HUES6 (cell line): Measurements from ENCODE around the gene AFAP1L2.

Experiments used
- H3K27ac ChIP-seq: 2 replicates; pipeline ENCODE4 v1.7.0; 2013; ENCODE audit warnings: low read depth, mild to moderate bottlenecking, low read length, inconsistent platforms
- H3K27me3 ChIP-seq: 2 replicates; pipeline ENCODE4 v1.6.1; 2013; ENCODE audit warnings: low read length; ENCODE audit not compliant: control insufficient read depth, insufficient read depth
- H3K36me3 ChIP-seq: 2 replicates; pipeline ENCODE4 v1.6.1; 2013; ENCODE audit warnings: low read length; ENCODE audit not compliant: control insufficient read depth, insufficient read depth
- H3K4me1 ChIP-seq: 2 replicates; pipeline ENCODE4 v1.6.1; 2013; ENCODE audit warnings: low read length; ENCODE audit not compliant: control insufficient read depth, insufficient read depth
- H3K4me3 ChIP-seq: 2 replicates; pipeline ENCODE4 v1.5.1; 2013; ENCODE audit warnings: low read depth, low read length
- H3K9ac ChIP-seq: one replicate; pipeline ENCODE4 v1.6.1; 2013; ENCODE audit warnings: mild to moderate bottlenecking, low read length
- H3K9me3 ChIP-seq: 2 replicates; pipeline ENCODE4 v1.6.1; 2013; ENCODE audit warnings: low read depth, low read length; ENCODE audit not compliant: control insufficient read depth, insufficient read depth

The AFAP1L2 gene

GRCh38 chr10:114300036-114300645, 104.2 kb downstream of the AFAP1L2 start:
- H3K27me3 ChIP-seq, result peaks cover under 1% of the 10 kb centered on the region; the same call in 1 of the 2 replicates
- H3K9ac ChIP-seq, result no peak overlapping the region
- H3K4me1 ChIP-seq, result peaks cover 7% of the 10 kb centered on the region; the same call in 1 of the 2 replicates
- peaks cover 21% of the 10 kb centered on the region for H3K36me3 ChIP-seq
- peaks cover 16% of the 10 kb centered on the region for H3K9me3 ChIP-seq
- no peak overlapping the region for H3K27ac ChIP-seq
- no peak overlapping the region for H3K4me3 ChIP-seq

GRCh38 chr10:114297136-114297705, 107.1 kb downstream of the AFAP1L2 start:
- H3K27me3 ChIP-seq, result no peaks in the 10 kb centered on the region
- no peaks in the 10 kb centered on the region for H3K4me1 ChIP-seq
- H3K36me3 ChIP-seq, result peaks cover 21% of the 10 kb centered on the region
- H3K4me3 ChIP-seq, result no peak overlapping the region
- peaks cover 16% of the 10 kb centered on the region for H3K9me3 ChIP-seq
- no peak overlapping the region for H3K9ac ChIP-seq
- H3K27ac ChIP-seq, result no peak overlapping the region

- Histone ChIP-seq H3K36me3 (peaks cover 17% of the 10 kb centered on the region), H3K9ac (no peak overlapping the region), H3K4me3 (no peak overlapping the region), H3K4me1 (no peaks in the 10 kb centered on the region), H3K9me3 (peaks cover 16% of the 10 kb centered on the region), H3K27ac (no peak overlapping the region), H3K27me3 (no peaks in the 10 kb centered on the region)
Observed at GRCh38 chr10:114295393-114295792, 108.9 kb downstream of the AFAP1L2 start.

GRCh38 chr10:114294549-114294948, 109.8 kb downstream of the AFAP1L2 start:
- Histone ChIP-seq H3K9ac (no peak overlapping the region), H3K36me3 (peaks cover 17% of the 10 kb centered on the region), H3K4me3 (no peak overlapping the region), H3K27ac (no peak overlapping the region), H3K4me1 (no peaks in the 10 kb centered on the region), H3K9me3 (peaks cover 16% of the 10 kb centered on the region), H3K27me3 (no peaks in the 10 kb centered on the region)

GRCh38 chr10:114293075-114293474, 111.2 kb downstream of the AFAP1L2 start:
- Histone ChIP-seq H3K9ac (no peak overlapping the region), H3K4me1 (no peaks in the 10 kb centered on the region), H3K36me3 (peaks cover 17% of the 10 kb centered on the region), H3K9me3 (peaks cover 16% of the 10 kb centered on the region), H3K27me3 (no peaks in the 10 kb centered on the region), H3K27ac (no peak overlapping the region), H3K4me3 (no peak overlapping the region)

- Histone ChIP-seq H3K4me3 (no peak overlapping the region), H3K27me3 (no peaks in the 10 kb centered on the region), H3K36me3 (peaks cover 11% of the 10 kb centered on the region), H3K9me3 (peaks cover 13% of the 10 kb centered on the region), H3K4me1 (no peaks in the 10 kb centered on the region), H3K27ac (no peak overlapping the region), H3K9ac (no peak overlapping the region)
Observed at GRCh38 chr10:114291516-114291915, 112.8 kb downstream of the AFAP1L2 start.

GRCh38 chr10:114291076-114291475, 113.2 kb downstream of the AFAP1L2 start:
- H3K4me1 ChIP-seq, result no peaks in the 10 kb centered on the region

GRCh38 chr10:114290038-114290437, 114.3 kb downstream of the AFAP1L2 start:
- no peak overlapping the region for H3K4me3 ChIP-seq
- H3K27ac ChIP-seq, result no peak overlapping the region
- no peaks in the 10 kb centered on the region; the same call in 1 of the 2 replicates for H3K9me3 ChIP-seq
- no peaks in the 10 kb centered on the region; the same call in 1 of the 2 replicates for H3K36me3 ChIP-seq
- no peak overlapping the region for H3K9ac ChIP-seq
- no peaks in the 10 kb centered on the region for H3K4me1 ChIP-seq
- no peaks in the 10 kb centered on the region for H3K27me3 ChIP-seq

More at GRCh38 chr10:114291076-114291475, 113.2 kb downstream of the AFAP1L2 start:
- Histone ChIP-seq H3K9me3 (peaks cover 9% of the 10 kb centered on the region), H3K36me3 (peaks cover 6% of the 10 kb centered on the region), H3K27me3 (no peaks in the 10 kb centered on the region), H3K4me3 (no peak overlapping the region), H3K9ac (no peak overlapping the region), H3K27ac (no peak overlapping the region)

- Histone ChIP-seq H3K36me3 (no peaks in the 10 kb centered on the region), H3K4me3 (no peak overlapping the region), H3K27me3 (no peaks in the 10 kb centered on the region), H3K27ac (no peak overlapping the region), H3K4me1 (no peaks in the 10 kb centered on the region), H3K9ac (no peak overlapping the region), H3K9me3 (no peaks in the 10 kb centered on the region)
Observed at GRCh38 chr10:114289096-114289436, 115.2 kb downstream of the AFAP1L2 start.

GRCh38 chr10:114288424-114289095, 115.7 kb downstream of the AFAP1L2 start:
- no peak overlapping the region for H3K27ac ChIP-seq

GRCh38 chr10:114286921-114287320, 117.4 kb downstream of the AFAP1L2 start:
- no peaks in the 10 kb centered on the region for H3K9me3 ChIP-seq
- no peak overlapping the region for H3K27ac ChIP-seq
- H3K36me3 ChIP-seq, result no peaks in the 10 kb centered on the region
- H3K27me3 ChIP-seq, result no peaks in the 10 kb centered on the region
- H3K9ac ChIP-seq, result no peak overlapping the region
- H3K4me1 ChIP-seq, result no peaks in the 10 kb centered on the region
- no peak overlapping the region for H3K4me3 ChIP-seq

More at GRCh38 chr10:114288424-114289095, 115.7 kb downstream of the AFAP1L2 start:
- Histone ChIP-seq H3K4me1 (no peaks in the 10 kb centered on the region), H3K9me3 (no peaks in the 10 kb centered on the region), H3K9ac (no peak overlapping the region), H3K36me3 (no peaks in the 10 kb centered on the region), H3K27me3 (no peaks in the 10 kb centered on the region), H3K4me3 (no peak overlapping the region)
